Measurements from ENCODE around the gene RNF10.
"Not testable (repeated sequence)": the region's sequence is repeated elsewhere in the genome, so short reads cannot be mapped to it uniquely, and the experiment has no call there.

GRCh38 chr12:120611534-120611933, 77.4 kb downstream of the RNF10 start:
- TF ChIP-seq POLR2A (IDR thresholded peaks at IDR 0.05; ENCODE audit: low read depth, low read length); CTCF (conservative IDR thresholded peaks at IDR 0.05; ENCODE audit: low read depth, low read length); RFX5 (IDR thresholded peaks at IDR 0.05; ENCODE audit: low read depth, low read length): not testable (repeated sequence)

Data from IMR-90 (cell line).